SK-N-SH (cell line): ENCODE data around the gene ETV6. TPM values are rescaled to one million over a fixed set of nuclear protein-coding genes. Genes with fewer than 3 reads are reported as not detected.
A peak's percentile ranks its signal among the peaks of the same experiment; 100 is the strongest.

Source experiments
- CTCF ChIA-PET: fragments of 300-600, 350-600 bp; formaldehyde crosslinking; extraction: SDS; loops from one replicate; lab custom pipeline; 2021; lab: Yijun Ruan, JAX
- POLR2A ChIA-PET: fragments of 350-600 bp; sonication (Branson Sonifier 250); formaldehyde crosslinking; extraction: SDS; loops from one replicate; lab custom pipeline; 2020; ENCODE audit warnings: antibody characterized with exemption, inconsistent platforms; lab: Yijun Ruan, JAX
- DNase-seq: peaks from one replicate; pipeline ENCODE4 v3.0.0; 2012
- H2AFZ ChIP-seq: fragments of 200-600 bp; sonication (generic); 2 replicates; pipeline ENCODE4 v1.8.1; 2016; ENCODE audit warnings: antibody characterized with exemption, mild to moderate bottlenecking, low read depth
- H3F3A ChIP-seq: fragments of 200-600 bp; sonication (generic); replicated peaks from 2 replicates; pipeline ENCODE3; 2016; ENCODE audit warnings: antibody characterized with exemption, mild to moderate bottlenecking; ENCODE audit not compliant: insufficient read depth
- H3K27ac ChIP-seq, 2 experiments: fragments of 200-500 bp in 1 of 2; fragments of 200-600 bp in 1 of 2; sonication (Bioruptor generic) in 1 of 2; sonication (generic), shearing (Covaris generic) in 1 of 2; 2 replicates each; pipeline versions ENCODE4 v1.5.1 to v1.6.1; 2014 to 2016; ENCODE audit warnings: low read depth in 2 of 2, inconsistent platforms in 1 of 2, low read length in 1 of 2, mild to moderate bottlenecking in 1 of 2, mixed read lengths in 1 of 2
- H3K27me3 ChIP-seq: fragments of 200-600 bp; sonication (generic), shearing (Covaris generic); 2 replicates; pipeline ENCODE4 v1.6.1; 2016; ENCODE audit warnings: mixed run types; ENCODE audit not compliant: insufficient read depth
- H3K36me3 ChIP-seq, 2 experiments: fragments of 200-500 bp in 1 of 2; fragments of 200-600 bp in 1 of 2; sonication (Bioruptor generic) in 1 of 2; sonication (generic) in 1 of 2; replicated peaks in 1 of 2; 2 replicates each; pipeline versions ENCODE3 to v1.5.1; 2014 to 2016; ENCODE audit warnings: low read length in 1 of 2, mild to moderate bottlenecking in 1 of 2; ENCODE audit not compliant: insufficient read depth in 2 of 2, control insufficient read depth in 1 of 2
- H3K4me1 ChIP-seq, 2 experiments: fragments of 200-500 bp in 1 of 2; fragments of 200-600 bp in 1 of 2; sonication (Bioruptor generic) in 1 of 2; sonication (generic), shearing (Covaris generic) in 1 of 2; 2 replicates each; pipeline versions ENCODE4 v1.5.1 to v1.6.1; 2014 to 2016; ENCODE audit warnings: low read depth in 1 of 2, low read length in 1 of 2, mixed run types in 1 of 2; ENCODE audit not compliant: insufficient read depth in 2 of 2, control insufficient read depth in 1 of 2
- H3K4me2 ChIP-seq: fragments of 200-600 bp; sonication (generic), shearing (Covaris generic); 2 replicates; pipeline ENCODE4 v1.6.1; 2017; ENCODE audit warnings: mixed run types
- H3K4me3 ChIP-seq, 2 experiments: fragments of 200-500 bp in 1 of 2; fragments of 200-600 bp in 1 of 2; sonication (Bioruptor generic) in 1 of 2; sonication (generic), shearing (Covaris generic) in 1 of 2; 2 replicates each; pipeline versions ENCODE4 v1.5.1 to v1.8.1; 2014 to 2016; ENCODE audit warnings: low read depth in 2 of 2, inconsistent platforms in 1 of 2, low read length in 1 of 2, mild to moderate bottlenecking in 1 of 2, mixed read lengths in 1 of 2, moderate library complexity in 1 of 2
- H3K79me2 ChIP-seq: fragments of 200-600 bp; sonication (generic); 2 replicates; pipeline ENCODE4 v1.8.1; 2017; ENCODE audit warnings: mild to moderate bottlenecking; ENCODE audit not compliant: insufficient read depth
- H3K9ac ChIP-seq: fragments of 200-600 bp; sonication (generic); 2 replicates; pipeline ENCODE4 v1.6.1; 2017; ENCODE audit warnings: mixed run types
- H3K9me2 ChIP-seq: fragments of 200-600 bp; sonication (generic); 2 replicates; pipeline ENCODE4 v1.6.1; 2017; ENCODE audit warnings: mixed run types
- H3K9me3 ChIP-seq: fragments of 200-600 bp; sonication (generic); 2 replicates; pipeline ENCODE4 v1.6.1; 2017; ENCODE audit warnings: mixed run types, mild to moderate bottlenecking, moderate library complexity
- H4K20me1 ChIP-seq: fragments of 200-600 bp; sonication (generic); 2 replicates; pipeline ENCODE4 v1.6.1; 2017; ENCODE audit warnings: mild to moderate bottlenecking, mixed run types; ENCODE audit not compliant: insufficient read depth
- CHD2 ChIP-seq: fragments of 150-350 bp; IDR thresholded peaks from 2 replicates; pipeline ENCODE4 v1.6.1; 2018; ENCODE audit warnings: low read length; ENCODE audit not compliant: partially characterized antibody
- ELF1 ChIP-seq: IDR thresholded peaks from 2 replicates; pipeline ENCODE4 v1.4.0; 2012
- FOSL2 ChIP-seq: IDR thresholded peaks from 2 replicates; pipeline ENCODE4 v1.4.0; 2012; ENCODE audit warnings: low read depth, mild to moderate bottlenecking, moderate library complexity, borderline replicate concordance
- FOXM1 ChIP-seq: IDR thresholded peaks from 2 replicates; pipeline ENCODE4 v1.4.0; 2012; ENCODE audit warnings: low read depth, mild to moderate bottlenecking
- GABPA ChIP-seq: IDR thresholded peaks from 2 replicates; pipeline ENCODE4 v1.4.0; 2012; ENCODE audit warnings: low read depth, mild to moderate bottlenecking
- GATA2 ChIP-seq: sonication (generic); formaldehyde crosslinking; IDR thresholded peaks from 2 replicates; pipeline ENCODE4 v1.5.0; 2020; ENCODE audit warnings: mild to moderate bottlenecking, missing genetic modification reagents
- IRF3 ChIP-seq: fragments of 150-350 bp; IDR thresholded peaks from 2 replicates; pipeline ENCODE4 v1.6.1; 2016; ENCODE audit warnings: mild to moderate bottlenecking, low read depth, low read length
- JUND ChIP-seq: IDR thresholded peaks from 2 replicates; pipeline ENCODE4 v1.4.0; 2012
- MAX ChIP-seq: IDR thresholded peaks from 2 replicates; pipeline ENCODE4 v1.4.0; 2012; ENCODE audit warnings: low read depth
- MXI1 ChIP-seq: IDR thresholded peaks from 2 replicates; pipeline ENCODE4 v1.6.1; 2012; ENCODE audit warnings: mild to moderate bottlenecking, low read depth, low read length, improper control_type of control experiment
- NRF1 ChIP-seq: IDR thresholded peaks from 2 replicates; pipeline ENCODE4 v1.6.1; 2012; ENCODE audit warnings: low read depth, mild to moderate bottlenecking, low read length
- PBX3 ChIP-seq: IDR thresholded peaks from 2 replicates; pipeline ENCODE4; 2012
- POLR2AphosphoS5 ChIP-seq: IDR thresholded peaks from 2 replicates; pipeline ENCODE4 v1.6.1; 2012; ENCODE audit warnings: low read depth, low read length
- RAD21 ChIP-seq: IDR thresholded peaks from 2 replicates; pipeline ENCODE4 v1.6.1; 2012; ENCODE audit warnings: mild to moderate bottlenecking, low read length
- SMC3 ChIP-seq: IDR thresholded peaks from 2 replicates; pipeline ENCODE4 v1.6.1; 2012; ENCODE audit warnings: low read depth, low read length, improper control_type of control experiment
- TAF1 ChIP-seq: IDR thresholded peaks from 2 replicates; pipeline ENCODE4 v1.6.1; 2012; ENCODE audit warnings: low read depth, mild to moderate bottlenecking, low read length, moderate library complexity, borderline replicate concordance
- TEAD4 ChIP-seq: IDR thresholded peaks from 2 replicates; pipeline ENCODE4 v1.4.0; 2012; ENCODE audit warnings: mild to moderate bottlenecking, borderline replicate concordance; ENCODE audit not compliant: insufficient read depth
- USF1 ChIP-seq: IDR thresholded peaks from 2 replicates; pipeline ENCODE4 v1.4.0; 2012; ENCODE audit warnings: low read depth, borderline replicate concordance
- YY1 ChIP-seq: IDR thresholded peaks from 2 replicates; pipeline ENCODE4 v1.4.0; 2012; ENCODE audit warnings: low read depth, mild to moderate bottlenecking
- ZBTB33 ChIP-seq: IDR thresholded peaks from 2 replicates; pipeline ENCODE4 v1.4.0; 2012; ENCODE audit warnings: low read depth, borderline replicate concordance
- WGBS: methylation state at CpG from one replicate; pipeline ENCODE4 v1.1.6; 2017; ENCODE audit warnings: low lambda C conversion rate; 5-methylcytosine and 5-hydroxymethylcytosine counted together
- polyA plus RNA-seq, 3 experiments: library from polyadenylated mRNA; depleted of rRNA; stranded (reverse); fragments of >200 nt; gene quantifications; 2 replicates each; pipeline ENCODE4 v1.2.3, GENCODE V29; 2012

ETV6 gene
- polyA plus RNA-seq, 1 of the 3 experiments (the other 2 are of a cell fraction), result 4.0 TPM

- peaks cover 11% of the 10 kb centered on the region; the same call in 1 of the 2 replicates for H3K79me2 ChIP-seq
- H3K27me3 ChIP-seq, result no peaks in the 10 kb centered on the region
- peaks cover 7% of the 10 kb centered on the region for H3K9me3 ChIP-seq
- CTCF ChIA-PET, result no interaction called here
- no peaks in the 10 kb centered on the region for H3K9me2 ChIP-seq
- H3K4me3 ChIP-seq, result no peak overlapping the region
- TF ChIP-seq ELF1 (no peak), TEAD4 (no peak), ZBTB33 (no peak), FOXM1 (no peak), TAF1 (no peak), PBX3 (no peak), FOSL2 (no peak), CHD2 (no peak), YY1 (no peak), MAX (no peak; the same call in 1 of the 2 replicates), IRF3 (no peak), MXI1 (no peak), SMC3 (no peak), GATA2 (no peak), USF1 (no peak), GABPA (no peak), POLR2AphosphoS5 (no peak), RAD21 (no peak), NRF1 (no peak), JUND (no peak)
- H3K36me3 ChIP-seq, result peaks cover 10 to 35% of the 10 kb centered on the region in 2 experiments
- POLR2A ChIA-PET, result no interaction called here
- H4K20me1 ChIP-seq, result no peaks in the 10 kb centered on the region
- 0 out of 2 replicates have a peak overlapping the region, but pooled peaks have one; percentile 12 for H3K9ac ChIP-seq
- 39% methylated on average over 4 of the region's 5 CpGs for WGBS
- DNase-seq, result peak; percentile 54
- peaks cover 11 to 22% of the 10 kb centered on the region in 2 experiments; a peak in 1 of 4 replicates for H3K4me1 ChIP-seq
- H3K4me2 ChIP-seq, result peak overlapping the region; percentile 6; the same call in 1 of the 2 replicates
- H3F3A ChIP-seq, result no peaks in the 10 kb centered on the region
- no peak overlapping the region for H2AFZ ChIP-seq
- H3K27ac ChIP-seq, result peak overlapping the region; percentile 73 to 82
Measured at GRCh38 chr12:11863478-11863906, 214.0 kb downstream of the ETV6 start.
